Duodenal mucosa (tissue), 2 donors: ENCODE results near the gene KRT13.
A peak's percentile ranks its signal among the peaks of the same experiment; 100 is the strongest.

Experiments used
- H3K27ac ChIP-seq: one replicate; pipeline ENCODE4 v1.7.0; 2013; ENCODE audit warnings: low read depth, low read length
- H3K27me3 ChIP-seq, 2 donors: one replicate each; pipeline ENCODE4 v1.7.0; 2013; ENCODE audit warnings: low read length in 2 of 2, control low read depth in 1 of 2; ENCODE audit not compliant: insufficient read depth in 2 of 2, control insufficient read depth in 1 of 2
- H3K36me3 ChIP-seq, 2 donors: one replicate each; pipeline ENCODE4 v1.7.0; 2013; ENCODE audit warnings: low read length in 2 of 2, control low read depth in 1 of 2; ENCODE audit not compliant: insufficient read depth in 2 of 2, control insufficient read depth in 1 of 2
- H3K4me1 ChIP-seq, 2 donors: one replicate each; pipeline ENCODE4 v1.7.0; 2013; ENCODE audit warnings: low read length in 2 of 2, control low read depth in 1 of 2; ENCODE audit not compliant: insufficient read depth in 2 of 2, control insufficient read depth in 1 of 2
- H3K4me3 ChIP-seq, 2 donors: one replicate each; pipeline ENCODE4 v1.7.0; 2013; ENCODE audit warnings: low read length in 2 of 2, low read depth in 1 of 2
- H3K9ac ChIP-seq, 2 donors: one replicate each; pipeline ENCODE4 v1.7.0; 2013; ENCODE audit warnings: low read length in 2 of 2, low read depth in 1 of 2
- H3K9me3 ChIP-seq, 2 donors: one replicate each; pipeline ENCODE4 v1.7.0; 2013; ENCODE audit warnings: low read length in 2 of 2, control low read depth in 1 of 2; ENCODE audit not compliant: control insufficient read depth in 1 of 2

Gene KRT13

GRCh38 chr17:41505007-41505808 is at the start of gene KRT13:
Gene KRT13, minus strand, starts transcription at chr17:41505612. Its CDS starts 62 bp downstream, at chr17:41505550.
- H3K27ac ChIP-seq: no peak within 1 kb of the TSS
- no peak within 1 kb of the TSS for H3K9ac ChIP-seq
- H3K27me3 ChIP-seq: peaks cover 0 to 3% of the 10 kb centered on the region in 2 donors
- peaks cover 4 to 12% of the 10 kb centered on the region in 2 donors for H3K4me1 ChIP-seq
- H3K36me3 ChIP-seq: no peaks in the 10 kb centered on the region
- no peaks in the 10 kb centered on the region for H3K9me3 ChIP-seq
- no peak within 1 kb of the TSS for H3K4me3 ChIP-seq

GRCh38 chr17:41553987-41554680 is 48.7 kb upstream of the KRT13 start:
- no peaks in the 10 kb centered on the region for H3K9me3 ChIP-seq
- peaks cover 10 to 27% of the 10 kb centered on the region in 2 donors for H3K4me1 ChIP-seq

GRCh38 chr17:41553176-41553575 is 47.8 kb upstream of the KRT13 start:
- Histone ChIP-seq H3K9ac (no peak overlapping the region), H3K4me3 (no peak overlapping the region)

More at GRCh38 chr17:41553987-41554680, 48.7 kb upstream of the KRT13 start:
- no peak overlapping the region for H3K9ac ChIP-seq
- no peaks in the 10 kb centered on the region for H3K36me3 ChIP-seq
- no peak overlapping the region for H3K27ac ChIP-seq
- H3K4me3 ChIP-seq: no peak overlapping the region
- no peaks in the 10 kb centered on the region for H3K27me3 ChIP-seq

GRCh38 chr17:41552455-41552854 is 47.0 kb upstream of the KRT13 start:
- H3K27me3 ChIP-seq: no peaks in the 10 kb centered on the region
- H3K9me3 ChIP-seq: no peaks in the 10 kb centered on the region
- no peak overlapping the region for H3K9ac ChIP-seq
- H3K4me3 ChIP-seq: no peak overlapping the region
- peaks cover 26 to 42% of the 10 kb centered on the region in 2 donors for H3K4me1 ChIP-seq
- no peak overlapping the region for H3K27ac ChIP-seq
- no peaks in the 10 kb centered on the region for H3K36me3 ChIP-seq

More at GRCh38 chr17:41553176-41553575, 47.8 kb upstream of the KRT13 start:
- no peaks in the 10 kb centered on the region for H3K27me3 ChIP-seq
- no peaks in the 10 kb centered on the region for H3K9me3 ChIP-seq
- no peak overlapping the region for H3K27ac ChIP-seq
- H3K36me3 ChIP-seq: no peaks in the 10 kb centered on the region
- H3K4me1 ChIP-seq: peaks cover 19 to 35% of the 10 kb centered on the region in 2 donors

- H3K27me3 ChIP-seq: no peaks in the 10 kb centered on the region
- no peak overlapping the region for H3K27ac ChIP-seq
- H3K9me3 ChIP-seq: no peaks in the 10 kb centered on the region
- no peak overlapping the region for H3K4me3 ChIP-seq
- H3K9ac ChIP-seq: no peak overlapping the region
- H3K4me1 ChIP-seq: peaks cover 29 to 47% of the 10 kb centered on the region in 2 donors
- no peaks in the 10 kb centered on the region for H3K36me3 ChIP-seq
These were observed 46.0 kb upstream of the KRT13 start for GRCh38 chr17:41551365-41551764.

- H3K9ac ChIP-seq: no peak overlapping the region
- H3K9me3 ChIP-seq: no peaks in the 10 kb centered on the region
- no peaks in the 10 kb centered on the region for H3K27me3 ChIP-seq
- peak overlapping the region; percentile 74 for H3K27ac ChIP-seq
- no peak overlapping the region for H3K4me3 ChIP-seq
- H3K4me1 ChIP-seq: peaks cover 34 to 39% of the 10 kb centered on the region in 2 donors
- no peaks in the 10 kb centered on the region for H3K36me3 ChIP-seq
These were observed 44.2 kb upstream of the KRT13 start for GRCh38 chr17:41549596-41550039.

GRCh38 chr17:41548844-41549595 is 43.6 kb upstream of the KRT13 start:
- H3K27ac ChIP-seq: peak overlapping the region; percentile 74

GRCh38 chr17:41547921-41548843 is 42.8 kb upstream of the KRT13 start:
- Histone ChIP-seq H3K4me1 (peaks cover 43 to 48% of the 10 kb centered on the region in 2 donors), H3K4me3 (peak overlapping the region; percentile 48 to 57), H3K27me3 (no peaks in the 10 kb centered on the region), H3K27ac (peak overlapping the region; percentile 15), H3K36me3 (no peaks in the 10 kb centered on the region), H3K9ac (peak overlapping the region; percentile 13 to 82), H3K9me3 (no peaks in the 10 kb centered on the region)

More at GRCh38 chr17:41548844-41549595, 43.6 kb upstream of the KRT13 start:
- Histone ChIP-seq H3K27me3 (no peaks in the 10 kb centered on the region), H3K4me1 (peaks cover 38 to 44% of the 10 kb centered on the region in 2 donors), H3K36me3 (no peaks in the 10 kb centered on the region), H3K9me3 (no peaks in the 10 kb centered on the region), H3K4me3 (peak overlapping the region; percentile 48 to 57), H3K9ac (peak overlapping the region; percentile 55 to 82)

- Histone ChIP-seq H3K9me3 (no peaks in the 10 kb centered on the region), H3K4me1 (peaks cover 48 to 51% of the 10 kb centered on the region in 2 donors), H3K36me3 (no peaks in the 10 kb centered on the region), H3K4me3 (no peak overlapping the region), H3K27ac (no peak overlapping the region), H3K27me3 (no peaks in the 10 kb centered on the region), H3K9ac (peak overlapping the region in 1 of 2 donors; percentile 82)
These were observed 42.0 kb upstream of the KRT13 start for GRCh38 chr17:41547378-41547841.
